GM18507 (cell line): ENCODE results near the gene HSPB7.
"Not testable (repeated sequence)": the region's sequence is repeated elsewhere in the genome, so short reads cannot be mapped to it uniquely, and the experiment has no call there.

ENCODE experiments used
- DNase-seq: peaks from one replicate; pipeline ENCODE4 v3.0.0; 2011; ENCODE audit warnings: low read depth; ENCODE audit not compliant: insufficient read length; ENCODE audit errors: extremely low spot score
- FAIRE-seq: peaks from 2 replicates; lab custom pipeline; 2011; peaks lifted over from hg19 to GRCh38; lab: Jason Lieb, UNC

Gene HSPB7

DNA sequence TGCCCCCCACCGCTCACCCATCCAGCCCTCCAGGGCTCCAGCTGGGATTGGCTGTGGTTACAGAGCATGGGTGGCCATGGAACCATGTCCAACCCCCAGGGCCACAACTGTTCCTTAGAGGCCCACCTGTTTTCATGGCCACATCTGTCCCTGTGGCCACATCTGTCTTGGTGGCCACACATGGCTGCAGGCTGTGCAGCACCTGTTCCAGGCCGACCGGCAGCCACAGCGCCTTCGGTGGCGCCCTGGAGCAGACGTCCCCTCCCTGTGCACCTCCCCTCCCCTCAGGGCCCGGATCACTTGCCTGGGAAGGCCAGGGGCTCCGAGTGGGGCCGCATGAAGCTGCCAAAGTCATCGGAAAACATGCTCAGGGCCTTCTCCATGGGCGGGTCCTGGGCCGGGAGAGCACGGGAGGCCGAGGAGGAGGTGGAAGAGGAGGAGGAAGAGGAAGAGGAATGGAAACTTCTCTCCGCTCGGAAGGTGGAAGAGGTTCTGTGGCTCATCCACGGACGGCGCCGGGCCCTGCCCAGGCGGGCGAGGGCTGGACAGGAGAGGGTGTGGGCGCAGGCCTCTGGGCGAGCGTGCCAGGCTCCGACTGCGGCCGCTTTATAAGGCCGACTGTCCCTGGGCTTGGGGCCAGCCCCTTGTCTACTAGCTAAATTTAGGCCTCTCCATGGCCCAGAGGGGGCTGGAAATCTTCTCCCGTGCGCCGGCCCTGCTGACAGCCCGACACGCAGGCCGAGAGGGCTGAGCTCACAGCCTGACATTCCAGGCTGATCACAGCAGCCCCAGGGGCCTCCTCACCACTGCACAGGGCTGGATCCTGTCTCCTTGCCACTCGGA is at the start of gene HSPB7:
HSPB7 (minus strand) TSS at position 583 of the 843 bp plus-strand sequence; CDS start at position 503, 80 bp downstream.
- no peak for FAIRE-seq
- DNase-seq = no peak

GRCh38 chr1:16067127-16067768 is 49.4 kb upstream of the HSPB7 start:
- DNase-seq = no peak
- FAIRE-seq = no peak

GRCh38 chr1:16066245-16066644 is 48.4 kb upstream of the HSPB7 start:
- no peak for DNase-seq
- FAIRE-seq = no peak

DNA sequence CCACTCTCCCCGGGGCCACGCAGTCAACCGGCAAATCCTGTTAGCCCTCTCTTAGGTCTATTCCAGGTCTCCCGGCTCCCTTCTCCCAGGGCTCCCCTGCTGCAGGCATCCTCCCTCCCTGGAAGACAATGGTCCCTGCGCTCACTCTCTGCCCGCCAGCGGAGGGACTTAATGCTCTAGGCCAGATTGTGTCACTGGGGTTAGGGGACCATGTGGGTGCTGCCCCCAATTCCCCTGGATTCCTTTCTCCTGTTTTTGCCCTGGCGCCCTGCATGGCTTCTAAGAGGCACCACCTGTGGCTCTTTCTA is 47.4 kb upstream of the HSPB7 start:
- no peak for DNase-seq
- FAIRE-seq = no peak

DNA sequence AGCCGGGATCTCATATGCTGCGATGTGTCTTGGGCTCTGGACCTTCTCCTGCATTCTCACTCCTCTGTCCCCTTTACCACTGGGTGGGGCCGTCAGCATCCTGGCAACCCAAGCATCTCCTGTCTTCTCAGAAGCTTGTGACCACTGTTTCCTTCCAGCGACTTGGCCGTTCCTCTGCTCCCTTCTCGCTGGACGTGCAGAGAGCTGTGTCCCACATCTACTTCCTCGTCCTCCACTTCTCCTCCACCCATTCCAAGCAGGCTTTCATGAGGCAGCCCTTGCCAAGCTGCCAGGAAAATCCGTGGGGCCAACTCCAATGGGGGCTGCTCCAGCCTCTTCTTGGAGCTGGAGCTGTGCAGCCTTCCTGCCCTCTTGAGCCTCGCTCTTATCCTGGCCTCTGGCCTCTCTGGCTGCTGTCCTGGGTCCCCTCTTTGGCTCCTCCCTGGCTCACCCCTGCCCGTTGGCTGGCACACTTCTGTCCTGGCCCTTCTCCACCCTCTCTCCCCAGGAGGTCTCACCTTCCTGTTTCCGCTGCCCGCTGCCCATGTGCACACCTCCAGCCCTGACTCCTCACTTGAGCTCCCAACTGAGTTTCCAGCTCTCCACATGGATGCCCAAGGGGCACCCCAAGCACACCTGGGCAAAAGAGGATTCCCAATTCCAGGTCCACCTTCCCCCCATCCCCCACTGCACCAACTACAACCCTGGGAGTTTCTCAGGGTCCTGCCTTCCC is 46.9 kb upstream of the HSPB7 start:
- FAIRE-seq (no peak), DNase-seq (no peak)

- DNase-seq = no peak
- FAIRE-seq = no peak
Observed at GRCh38 chr1:16063921-16064320, 46.1 kb upstream of the HSPB7 start.

- FAIRE-seq (no peak), DNase-seq (no peak)
Observed at GRCh38 chr1:16063226-16063829, 45.5 kb upstream of the HSPB7 start.

DNA sequence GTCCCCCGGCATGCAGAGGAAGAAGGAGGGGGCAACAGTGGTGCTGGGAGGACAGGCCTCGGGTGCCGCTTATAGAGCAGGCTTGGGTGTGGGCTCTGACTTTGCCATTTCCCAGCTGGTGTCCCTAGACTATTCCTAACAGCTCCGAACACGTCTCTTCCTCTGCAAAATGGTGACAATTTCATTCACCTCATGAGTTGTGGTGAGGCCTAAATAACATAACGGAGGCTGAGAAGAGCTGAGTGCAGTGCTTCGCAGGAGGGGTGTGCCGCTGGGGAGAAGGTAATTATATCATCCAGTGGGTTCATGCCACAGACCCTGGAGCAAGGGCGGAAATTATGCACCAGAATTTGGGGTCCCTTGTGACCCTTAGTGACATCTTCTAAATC is 44.8 kb upstream of the HSPB7 start:
- FAIRE-seq, DNase-seq: not testable (repeated sequence)

- not testable (repeated sequence) for FAIRE-seq, DNase-seq
Observed at GRCh38 chr1:16061989-16062686, 44.3 kb upstream of the HSPB7 start.

- FAIRE-seq (no peak), DNase-seq (no peak)
Observed at GRCh38 chr1:16061266-16061665, 43.4 kb upstream of the HSPB7 start.

DNA sequence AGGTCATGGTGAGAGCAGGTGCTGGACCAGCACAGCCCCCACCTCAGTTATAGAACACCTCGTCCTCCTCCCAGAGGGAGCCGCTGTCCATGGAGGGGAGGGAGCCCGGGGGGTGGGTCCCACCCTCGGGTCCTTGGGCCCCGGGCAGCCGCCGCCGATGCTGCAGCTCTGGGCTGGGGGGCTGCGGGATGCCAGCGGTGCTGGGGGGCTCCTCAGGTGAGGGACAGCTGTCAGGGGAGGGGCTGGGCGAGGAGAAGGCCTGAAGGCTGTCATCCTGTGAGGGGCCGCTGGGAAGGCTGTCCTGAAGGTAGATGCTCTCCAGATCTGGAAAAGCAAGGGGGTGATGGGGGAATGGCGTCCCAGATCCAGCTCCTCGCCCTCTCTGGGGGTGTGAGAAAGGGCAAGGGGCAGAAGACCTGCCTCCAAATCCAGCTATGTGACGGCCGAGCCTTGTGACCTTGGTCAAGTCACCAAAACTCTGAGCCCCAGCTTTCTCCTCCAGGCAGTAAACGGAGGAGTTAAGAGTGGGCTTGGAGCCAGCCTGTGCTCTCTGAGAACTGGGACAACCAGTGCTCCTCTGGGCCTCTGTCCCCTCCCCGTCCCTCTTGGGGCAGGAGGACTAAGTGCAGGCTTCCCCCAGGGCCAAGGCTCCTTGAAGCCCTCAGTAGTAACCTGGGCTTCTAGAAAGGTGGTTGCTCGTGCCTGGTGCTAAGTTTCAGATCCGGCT is 40.7 kb upstream of the HSPB7 start:
- DNase-seq, FAIRE-seq: not testable (repeated sequence)

- not testable (repeated sequence) for FAIRE-seq
Observed at GRCh38 chr1:16057314-16057915, 39.6 kb upstream of the HSPB7 start.

DNA sequence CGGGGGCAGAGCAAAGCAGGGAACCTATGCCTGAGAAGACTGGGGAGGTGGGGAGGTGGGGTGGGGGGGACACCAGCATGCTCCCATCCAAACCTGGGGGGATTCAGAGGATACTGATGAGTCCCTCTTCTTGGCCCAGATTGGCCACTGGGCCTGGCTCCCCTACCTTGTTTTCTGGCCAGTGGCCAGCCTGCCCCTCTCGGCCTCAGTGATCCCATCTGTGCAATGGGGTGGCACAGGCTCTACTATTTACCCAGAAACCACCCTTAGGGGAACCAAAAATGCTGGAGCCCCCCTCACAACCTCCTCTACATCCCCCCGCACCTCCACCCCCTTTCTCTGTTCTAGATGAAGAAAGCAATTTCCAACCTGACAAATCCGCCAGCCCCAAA is 38.7 kb upstream of the HSPB7 start:
- FAIRE-seq, DNase-seq: not testable (repeated sequence)

More at GRCh38 chr1:16057314-16057915, 39.6 kb upstream of the HSPB7 start:
- not testable (repeated sequence) for DNase-seq

DNA sequence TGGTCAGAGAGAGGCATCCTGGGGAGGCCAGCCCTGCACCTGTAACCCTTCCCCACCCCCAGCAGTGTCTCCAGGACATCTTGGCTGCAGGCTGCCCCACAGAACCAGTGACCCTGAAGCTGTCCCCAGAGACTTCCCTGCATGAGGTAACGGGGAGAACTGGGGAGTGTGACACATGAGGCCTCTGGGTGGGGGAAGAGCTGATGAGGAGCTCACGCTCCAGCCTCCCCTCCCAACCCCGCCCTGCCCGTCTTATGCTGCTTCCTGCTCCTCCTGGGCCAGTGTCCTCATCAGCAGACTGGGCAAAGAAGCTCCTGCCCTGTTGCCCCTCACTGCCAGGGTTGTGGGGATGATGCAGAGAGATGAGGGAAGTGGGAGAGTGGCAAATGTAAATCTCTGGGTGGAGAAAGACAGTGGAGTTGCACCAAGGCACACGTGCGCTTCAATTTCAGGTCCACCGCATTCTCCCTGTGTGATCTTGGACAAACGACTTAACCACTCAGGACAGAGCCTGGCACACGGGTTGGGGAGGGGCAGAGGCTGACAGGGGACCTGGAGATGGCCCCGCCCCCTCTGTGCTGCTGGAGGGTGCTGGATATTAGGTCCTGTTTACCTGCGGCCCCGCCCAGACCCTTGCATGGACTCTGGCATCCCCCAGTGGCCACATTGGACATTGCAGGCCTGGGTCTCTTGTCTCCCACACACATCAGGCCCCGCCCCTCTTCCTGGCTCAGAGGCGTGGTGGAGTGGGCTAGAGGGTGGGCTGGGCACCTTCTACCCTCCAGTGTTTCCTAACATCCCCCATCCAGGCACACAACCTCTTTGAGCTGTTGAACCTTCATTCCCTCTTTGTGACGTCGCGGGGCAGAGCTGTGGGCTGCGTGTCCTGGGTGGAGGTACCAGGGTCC is 38.0 kb upstream of the HSPB7 start:
- peak; percentile 71 for FAIRE-seq
- DNase-seq = peak; percentile 84

DNA sequence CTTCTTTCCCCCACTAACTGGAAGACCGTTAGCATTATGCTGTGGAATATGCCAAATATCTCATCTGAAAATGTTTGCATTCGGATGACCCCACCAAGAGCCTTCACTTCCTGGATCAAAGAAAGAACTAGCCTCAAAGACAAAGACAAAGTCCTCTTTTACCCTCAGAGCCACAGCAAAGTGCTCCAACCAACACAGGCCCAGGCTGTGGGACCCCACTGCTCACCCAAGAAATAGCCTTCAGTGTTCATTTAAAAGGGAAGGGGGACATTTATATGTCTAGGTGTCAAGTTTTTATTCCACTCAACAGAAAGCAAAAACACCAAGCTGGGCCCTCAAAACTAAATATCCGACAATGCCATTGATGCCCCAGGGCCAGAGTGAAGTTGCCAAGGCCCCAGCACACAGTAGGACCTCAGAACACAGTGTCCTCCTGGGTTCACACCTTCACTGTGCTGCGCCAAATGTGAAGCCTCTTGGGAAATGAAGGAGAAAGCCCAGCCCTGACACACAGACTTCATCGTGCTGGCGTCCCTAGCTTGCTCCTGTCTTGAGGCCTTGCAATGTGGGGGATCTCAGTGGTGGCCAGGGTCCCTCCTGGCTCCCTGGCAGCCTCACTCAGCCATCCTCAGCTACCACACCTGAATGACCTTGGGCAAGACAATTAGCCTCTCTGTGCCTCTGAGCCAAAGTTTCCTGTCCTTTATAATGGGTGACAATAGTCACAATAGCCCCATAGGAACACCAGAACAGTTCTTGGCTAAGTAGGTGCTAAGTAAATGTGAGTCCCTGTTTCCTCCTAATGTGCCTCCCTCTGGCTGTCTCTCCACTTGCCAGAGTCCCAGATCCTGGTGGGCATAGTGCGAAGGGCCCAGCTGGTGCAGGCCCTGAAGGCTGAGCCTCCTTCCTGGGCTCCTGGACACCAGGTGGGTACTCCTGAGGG is 37.0 kb upstream of the HSPB7 start:
- DNase-seq = no peak

GRCh38 chr1:16053781-16054502 is 36.1 kb upstream of the HSPB7 start:
- DNase-seq = no peak
- no peak for FAIRE-seq

More for the DNA sequence above, 37.0 kb upstream of the HSPB7 start:
- FAIRE-seq = no peak
